ENCODE measurements around the gene RSRC1.

GRCh38 chr3:158248261-158248660, 138.4 kb downstream of the RSRC1 start:
- TF ChIP-seq, protein P1, sequence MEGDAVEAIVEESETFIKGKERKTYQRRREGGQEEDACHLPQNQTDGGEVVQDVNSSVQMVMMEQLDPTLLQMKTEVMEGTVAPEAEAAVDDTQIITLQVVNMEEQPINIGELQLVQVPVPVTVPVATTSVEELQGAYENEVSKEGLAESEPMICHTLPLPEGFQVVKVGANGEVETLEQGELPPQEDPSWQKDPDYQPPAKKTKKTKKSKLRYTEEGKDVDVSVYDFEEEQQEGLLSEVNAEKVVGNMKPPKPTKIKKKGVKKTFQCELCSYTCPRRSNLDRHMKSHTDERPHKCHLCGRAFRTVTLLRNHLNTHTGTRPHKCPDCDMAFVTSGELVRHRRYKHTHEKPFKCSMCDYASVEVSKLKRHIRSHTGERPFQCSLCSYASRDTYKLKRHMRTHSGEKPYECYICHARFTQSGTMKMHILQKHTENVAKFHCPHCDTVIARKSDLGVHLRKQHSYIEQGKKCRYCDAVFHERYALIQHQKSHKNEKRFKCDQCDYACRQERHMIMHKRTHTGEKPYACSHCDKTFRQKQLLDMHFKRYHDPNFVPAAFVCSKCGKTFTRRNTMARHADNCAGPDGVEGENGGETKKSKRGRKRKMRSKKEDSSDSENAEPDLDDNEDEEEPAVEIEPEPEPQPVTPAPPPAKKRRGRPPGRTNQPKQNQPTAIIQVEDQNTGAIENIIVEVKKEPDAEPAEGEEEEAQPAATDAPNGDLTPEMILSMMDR (IDR thresholded peaks at IDR 0.05; ENCODE audit: low read depth, low read length, poor library complexity, severe bottlenecking) = no peak
- TF ChIP-seq EZH2phosphoT487 (IDR thresholded peaks at IDR 0.05; ENCODE audit: borderline replicate concordance, low read length) = no peak

Data from DOHH2 (cell line).